Lower leg skin (tissue), 4 donors: ENCODE data around the gene MAN2B1. TPM values are rescaled to one million over a fixed set of nuclear protein-coding genes. Genes with fewer than 3 reads are reported as not detected.

Experiments used
- DNase-seq, 2 donors: peaks; one replicate each; pipeline ENCODE4 v3.0.0-alpha.2; 2019; ENCODE audit warnings: low spot score in 2 of 2
- H3K4me3 ChIP-seq: fragments of 200-600 bp; sonication (generic); 2 replicates; pipeline ENCODE4 v1.5.1; 2017; ENCODE audit warnings: mild to moderate bottlenecking, low read depth; ENCODE audit not compliant: poor library complexity, severe bottlenecking
- POLR2A ChIP-seq, 2 donors: fragments of 450-650 bp; IDR thresholded peaks; one replicate each; pipeline ENCODE4 v1.6.1; 2016 to 2017; ENCODE audit warnings: antibody characterized with exemption in 2 of 2, mild to moderate bottlenecking in 1 of 2, moderate library complexity in 1 of 2
- WGBS, 2 donors: methylation state at CpG; one replicate each; pipeline ENCODE4 v1.1.5; 2018; 5-methylcytosine and 5-hydroxymethylcytosine counted together
- intact Hi-C: fragments of 100-400 bp; cut with DNase I; formaldehyde crosslinking; loops from one replicate; pipeline ENCODE4 v1.15.0; 2023; ENCODE audit warnings: low total_unique reads
- total RNA-seq, 4 donors: library from RNA; depleted of rRNA; stranded (reverse); fragments of >200 nt; gene quantifications; one replicate each; pipeline ENCODE4 v1.1.0, GENCODE V29; 2016
- TF ChIP-seq, protein P1 (sequence below), 3 donors: fragments of 450-650 bp; IDR thresholded peaks; one replicate each; pipeline ENCODE4 v1.5.1; 2016; ENCODE audit warnings: antibody characterized with exemption in 3 of 3, mild to moderate bottlenecking in 3 of 3, moderate library complexity in 2 of 3

MAN2B1 gene
- total RNA-seq, 4 donors from 2014 or later, result 52.8 to 83.0 (median 74.9) TPM

GRCh38 chr19:12675940-12676339 is 9.4 kb upstream of the MAN2B1 start:
- intact Hi-C loops, result no loop called here
- DNase-seq, result no peak
- H3K4me3 ChIP-seq, result no peak overlapping the region
- 84 to 87% methylated on average over 15 of the region's 15 CpGs for WGBS, 2 donors
- no peak for TF ChIP-seq POLR2A (IDR thresholded peaks at IDR 0.05)

DNA sequence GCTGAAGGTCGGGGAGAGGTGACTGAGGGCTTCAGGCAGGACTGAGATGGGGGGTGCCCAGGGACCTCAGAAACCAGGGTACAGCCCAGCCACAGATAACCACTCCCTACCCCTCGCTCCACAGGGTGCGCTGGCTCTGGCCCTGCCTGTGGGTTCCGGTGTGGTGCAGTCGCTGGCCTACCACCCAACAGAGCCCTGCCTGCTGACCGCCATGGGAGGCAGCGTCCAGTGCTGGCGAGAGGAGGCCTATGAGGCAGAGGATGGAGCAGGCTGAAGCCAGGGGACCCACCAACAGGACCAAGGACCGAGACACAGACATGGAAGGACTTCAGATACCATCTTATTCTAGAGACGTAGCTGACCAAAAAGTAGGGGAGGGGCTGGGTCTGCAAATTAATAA is 8.9 kb upstream of the MAN2B1 start:
- intact Hi-C loops, result no loop called here
- 93 to 94% methylated on average over 10 of the region's 10 CpGs for WGBS, 2 donors
- H3K4me3 ChIP-seq, result no peak overlapping the region
- TF ChIP-seq, protein P1, sequence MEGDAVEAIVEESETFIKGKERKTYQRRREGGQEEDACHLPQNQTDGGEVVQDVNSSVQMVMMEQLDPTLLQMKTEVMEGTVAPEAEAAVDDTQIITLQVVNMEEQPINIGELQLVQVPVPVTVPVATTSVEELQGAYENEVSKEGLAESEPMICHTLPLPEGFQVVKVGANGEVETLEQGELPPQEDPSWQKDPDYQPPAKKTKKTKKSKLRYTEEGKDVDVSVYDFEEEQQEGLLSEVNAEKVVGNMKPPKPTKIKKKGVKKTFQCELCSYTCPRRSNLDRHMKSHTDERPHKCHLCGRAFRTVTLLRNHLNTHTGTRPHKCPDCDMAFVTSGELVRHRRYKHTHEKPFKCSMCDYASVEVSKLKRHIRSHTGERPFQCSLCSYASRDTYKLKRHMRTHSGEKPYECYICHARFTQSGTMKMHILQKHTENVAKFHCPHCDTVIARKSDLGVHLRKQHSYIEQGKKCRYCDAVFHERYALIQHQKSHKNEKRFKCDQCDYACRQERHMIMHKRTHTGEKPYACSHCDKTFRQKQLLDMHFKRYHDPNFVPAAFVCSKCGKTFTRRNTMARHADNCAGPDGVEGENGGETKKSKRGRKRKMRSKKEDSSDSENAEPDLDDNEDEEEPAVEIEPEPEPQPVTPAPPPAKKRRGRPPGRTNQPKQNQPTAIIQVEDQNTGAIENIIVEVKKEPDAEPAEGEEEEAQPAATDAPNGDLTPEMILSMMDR (IDR thresholded peaks at IDR 0.05), result no peak
- TF ChIP-seq POLR2A (IDR thresholded peaks at IDR 0.05), result no peak
- no peak for DNase-seq

DNA sequence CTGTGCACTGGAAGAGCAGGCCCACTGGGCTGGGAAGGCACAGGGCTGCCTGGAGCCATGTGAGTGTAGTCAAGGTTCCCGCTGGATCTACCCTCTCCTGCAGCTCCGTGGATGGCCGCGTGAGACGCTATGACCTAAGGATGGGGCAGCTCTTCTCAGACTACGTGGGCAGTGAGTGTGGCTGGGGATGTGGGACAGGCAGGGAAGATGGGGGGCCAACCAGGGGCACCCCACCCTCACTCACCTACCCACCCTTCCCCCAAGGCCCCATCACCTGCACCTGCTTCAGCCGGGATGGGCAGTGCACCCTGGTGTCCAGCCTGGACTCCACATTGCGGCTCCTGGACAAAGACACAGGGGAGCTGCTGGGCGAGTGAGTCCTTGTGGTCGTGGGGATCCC is 6.2 kb upstream of the MAN2B1 start:
- WGBS, 2 donors, result 77 to 80% methylated on average over 6 to 10 of the region's 10 CpGs

DNA sequence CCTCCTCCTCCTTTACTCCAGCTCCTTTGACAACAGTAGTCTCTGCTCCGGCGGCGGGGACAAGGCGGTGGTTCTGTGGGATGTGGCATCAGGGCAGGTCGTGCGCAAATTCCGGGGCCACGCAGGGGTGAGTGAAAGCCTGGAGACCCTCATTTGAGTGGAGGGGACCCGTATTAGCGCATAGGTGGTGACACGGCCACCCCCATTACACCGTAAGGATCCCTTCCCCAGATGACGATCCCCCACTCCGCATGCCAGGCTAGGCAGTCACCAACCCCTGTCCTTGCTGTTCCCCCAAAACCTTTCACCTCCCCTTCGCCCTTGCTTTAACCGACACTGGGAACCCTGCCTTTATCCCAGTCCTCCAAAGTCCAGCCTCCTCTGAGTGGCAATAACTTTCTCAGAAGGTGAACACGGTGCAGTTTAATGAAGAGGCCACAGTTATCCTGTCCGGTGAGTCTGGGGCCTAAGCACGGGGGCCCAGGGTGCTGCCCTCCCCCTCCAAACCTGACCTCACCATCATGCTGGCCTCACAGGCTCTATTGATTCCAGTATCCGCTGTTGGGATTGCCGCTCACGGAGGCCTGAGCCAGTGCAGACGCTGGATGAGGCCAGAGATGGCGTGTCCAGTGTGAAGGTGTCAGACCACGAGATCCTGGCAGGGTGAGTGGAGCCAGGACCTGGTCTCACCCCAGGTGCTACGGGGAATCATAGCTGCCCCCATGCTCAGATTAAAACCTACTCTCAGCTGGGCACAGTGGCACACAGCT is 3.8 kb upstream of the MAN2B1 start:
- 33 to 59% methylated on average over 18 to 23 of the region's 26 CpGs for WGBS, 2 donors
- intact Hi-C loops, result no loop called here

More for the DNA sequence above, 6.2 kb upstream of the MAN2B1 start:
- no peak overlapping the region for H3K4me3 ChIP-seq
- no peak for TF ChIP-seq POLR2A (IDR thresholded peaks at IDR 0.05)
- TF ChIP-seq, protein P1 (IDR thresholded peaks at IDR 0.05), result no peak
- no peak for DNase-seq
- intact Hi-C loops, result no loop called here

DNA sequence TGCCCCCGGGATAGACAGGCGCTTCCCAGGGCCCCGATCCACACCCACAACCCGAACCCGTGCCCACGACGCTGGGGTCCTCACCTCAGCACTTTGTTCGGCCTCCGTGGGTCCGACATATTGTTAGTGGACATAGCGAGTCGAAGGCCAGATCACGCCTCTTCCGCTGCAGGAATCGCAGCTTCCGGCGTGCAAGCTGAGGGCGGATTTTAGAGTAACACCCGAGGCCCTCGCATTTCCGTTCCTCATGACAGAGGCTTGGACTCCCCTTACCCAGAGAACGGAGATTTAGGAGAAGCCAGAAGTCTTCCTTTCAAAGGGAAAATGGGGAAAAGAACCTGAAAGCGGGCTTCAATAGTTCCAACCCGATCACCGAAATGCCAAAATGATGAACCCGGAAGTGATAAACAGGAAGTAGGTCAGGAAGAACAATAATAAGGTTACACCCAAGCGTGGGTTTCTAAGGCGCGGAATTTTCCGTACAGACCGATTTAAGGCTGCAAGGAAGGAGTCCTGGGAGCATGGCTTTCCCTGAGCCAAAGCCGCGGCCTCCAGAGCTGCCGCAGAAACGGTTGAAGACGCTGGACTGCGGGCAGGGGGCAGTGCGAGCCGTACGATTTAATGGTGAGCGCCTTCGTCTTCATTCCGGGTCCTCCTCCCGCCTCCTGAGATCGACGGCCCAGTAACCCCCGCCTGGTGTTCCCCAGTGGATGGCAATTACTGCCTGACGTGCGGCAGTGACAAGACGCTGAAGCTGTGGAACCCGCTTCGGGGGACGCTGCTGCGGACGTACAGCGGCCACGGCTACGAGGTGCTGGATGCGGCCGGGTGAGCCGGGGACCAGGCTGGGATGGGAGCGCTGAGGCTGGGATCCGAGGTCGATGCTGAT is 3.0 kb upstream of the MAN2B1 start:
- DNase-seq, result peak; percentile 74 to 96
- 0 to 1% methylated on average over 37 to 62 of the region's 64 CpGs for WGBS, 2 donors
- TF ChIP-seq, protein P1 (IDR thresholded peaks at IDR 0.05), result no peak
- TF ChIP-seq POLR2A (IDR thresholded peaks at IDR 0.05), result no peak
- intact Hi-C loops, result no loop called here
- H3K4me3 ChIP-seq, result peak overlapping the region; percentile 78

More for the DNA sequence above, 3.8 kb upstream of the MAN2B1 start:
- TF ChIP-seq, protein P1 (IDR thresholded peaks at IDR 0.05), result no peak
- TF ChIP-seq POLR2A (IDR thresholded peaks at IDR 0.05), result no peak
- DNase-seq, result no peak
- H3K4me3 ChIP-seq, result peak overlapping the region; percentile 78

DNA sequence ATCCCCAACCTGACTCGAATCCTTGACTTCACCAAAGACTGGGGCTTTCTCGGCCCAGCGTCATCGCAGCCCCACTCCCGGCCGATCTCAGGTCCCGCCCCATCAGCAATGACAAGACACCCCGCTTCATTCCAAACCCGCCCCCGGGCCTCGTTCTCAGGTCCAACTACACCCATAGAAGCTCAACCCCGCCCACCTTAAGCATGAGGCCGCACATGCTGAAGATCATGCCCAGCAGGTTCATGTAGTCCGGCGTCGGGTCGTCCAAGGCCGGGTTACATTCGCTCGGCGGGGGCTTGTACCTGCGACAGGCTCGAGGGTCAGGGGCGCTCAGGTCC is 2.4 kb upstream of the MAN2B1 start:
- peak; percentile 62 to 93 for DNase-seq
- TF ChIP-seq POLR2A (IDR thresholded peaks at IDR 0.05), result no peak
- TF ChIP-seq, protein P1 (IDR thresholded peaks at IDR 0.05), result no peak
- peak overlapping the region; percentile 78 for H3K4me3 ChIP-seq
- 1% methylated on average over 15 to 16 of the region's 24 CpGs for WGBS, 2 donors
- intact Hi-C loops, result no loop called here
